ENCODE data around the gene FAM20A. TPM values are rescaled to one million over a fixed set of nuclear protein-coding genes. Genes with fewer than 3 reads are reported as not detected.
"Not testable (repeated sequence)": the region's sequence is repeated elsewhere in the genome, so short reads cannot be mapped to it uniquely, and the experiment has no call there.

The FAM20A gene
- total RNA-seq, 6 experiments from 2014 or later = 28.2 to 86.0 (median 45.0) TPM

- Histone ChIP-seq H3K27ac (peak overlapping the region in 2 of 3 donors; percentile 35 to 62), H3K27me3 (no peaks in the 10 kb centered on the region), H3K9me3 (no peaks in the 10 kb centered on the region), H3K4me3 (no peak overlapping the region), H3K4me1 (peaks cover 0 to 60% (median 21%) of the 10 kb centered on the region in 4 donors), H3K36me3 (no peaks in the 10 kb centered on the region)
- DNase-seq (peak; percentile 61 to 74 (median 72)), ATAC-seq (peak; percentile 59 to 70 (median 66))
- intact Hi-C loops (cut with DNase I) = no loop called here
- WGBS (ENCODE audit: insufficient coverage, low coverage, low lambda C conversion rate, missing lambda C conversion rate) = 49% methylated on average over 5 of the region's 5 CpGs
- TF ChIP-seq POLR2A (IDR thresholded peaks at IDR 0.05) (no peak), CTCF (IDR thresholded peaks at IDR 0.05) (no peak)
Measured at GRCh38 chr17:68587026-68587425, 14.1 kb downstream of the FAM20A start.

- peaks cover 0 to 71% (median 26%) of the 10 kb centered on the region in 4 donors for H3K4me1 ChIP-seq
- 42% methylated on average over 3 of the region's 4 CpGs for WGBS (ENCODE audit: insufficient coverage, low coverage, low lambda C conversion rate, missing lambda C conversion rate)
- H3K4me3 ChIP-seq = no peak overlapping the region
- no peak for DNase-seq
- no peaks in the 10 kb centered on the region for H3K9me3 ChIP-seq
- intact Hi-C loops (cut with DNase I) = no loop called here
- TF ChIP-seq POLR2A (IDR thresholded peaks at IDR 0.05) (no peak), CTCF (IDR thresholded peaks at IDR 0.05) (no peak)
- H3K27me3 ChIP-seq = no peaks in the 10 kb centered on the region
- ATAC-seq = peak in 2 of 4 donors; percentile 1 to 31
- peak overlapping the region; percentile 9 to 62 (median 35) for H3K27ac ChIP-seq
- no peaks in the 10 kb centered on the region for H3K36me3 ChIP-seq
Measured at GRCh38 chr17:68585643-68586042, 15.5 kb downstream of the FAM20A start.

- TF ChIP-seq CTCF (IDR thresholded peaks at IDR 0.05) (no peak), POLR2A (IDR thresholded peaks at IDR 0.05) (no peak)
- ATAC-seq (peak; percentile 61 to 82 (median 71)), DNase-seq (peak in 1 of 3 donors; percentile 80)
- no peaks in the 10 kb centered on the region for H3K27me3 ChIP-seq
- WGBS (ENCODE audit: insufficient coverage, low coverage, low lambda C conversion rate, missing lambda C conversion rate) = 13% methylated on average over 5 of the region's 5 CpGs
- H3K27ac ChIP-seq = peak overlapping the region in 1 of 3 donors; percentile 62
- H3K4me1 ChIP-seq = peaks cover 0 to 75% (median 30%) of the 10 kb centered on the region in 4 donors
- no peaks in the 10 kb centered on the region for H3K9me3 ChIP-seq
- H3K36me3 ChIP-seq = no peaks in the 10 kb centered on the region
- no peak overlapping the region for H3K4me3 ChIP-seq
- intact Hi-C loops (cut with DNase I) = no loop called here
Measured at GRCh38 chr17:68584581-68585303, 16.4 kb downstream of the FAM20A start.

- H3K9me3 ChIP-seq; ATAC-seq; DNase-seq; H3K4me3 ChIP-seq; H3K27me3 ChIP-seq; intact Hi-C loops (cut with DNase I); H3K36me3 ChIP-seq: not testable (repeated sequence)
- Histone ChIP-seq H3K27ac (peak overlapping the region in 2 of 3 donors; percentile 10 to 70), H3K4me1 (peaks cover 0 to 74% (median 37%) of the 10 kb centered on the region in 4 donors)
- 44% methylated on average over 5 of the region's 6 CpGs for WGBS (ENCODE audit: insufficient coverage, low coverage, low lambda C conversion rate, missing lambda C conversion rate)
Measured at GRCh38 chr17:68582867-68583266, 18.3 kb downstream of the FAM20A start.
